GM12892 (cell line): ENCODE results near the gene CRTAC1.

Experiments
- POLR2A ChIP-seq: IDR thresholded peaks from 2 replicates; pipeline ENCODE4 v1.6.1; 2011; ENCODE audit warnings: low read depth, low read length, control low read depth
- POLR2AphosphoS5 ChIP-seq: IDR thresholded peaks from 2 replicates; pipeline ENCODE4 v1.6.1; 2011; ENCODE audit warnings: low read depth, low read length, control low read depth
- TAF1 ChIP-seq: IDR thresholded peaks from 2 replicates; pipeline ENCODE4 v1.6.1; 2011; ENCODE audit warnings: low read depth, mild to moderate bottlenecking, control low read depth, low read length, borderline replicate concordance

- no peak for TF ChIP-seq POLR2AphosphoS5
- TF ChIP-seq TAF1 = no peak
- no peak for TF ChIP-seq POLR2A
Observed at GRCh38 chr10:97895084-97895483, 135.3 kb downstream of the CRTAC1 start.
